ENCODE data around the gene TBC1D2B. TPM values are rescaled to one million over a fixed set of nuclear protein-coding genes. Genes with fewer than 3 reads are reported as not detected.
A peak's percentile ranks its signal among the peaks of the same experiment; 100 is the strongest.
"Not testable (repeated sequence)": the region's sequence is repeated elsewhere in the genome, so short reads cannot be mapped to it uniquely, and the experiment has no call there.

The TBC1D2B gene
- total RNA-seq, 1 donor from 2014 or later, result 13.8 TPM

- H3K4me1 Mint-ChIP-seq (ENCODE audit: unreplicated experiment), result no peaks in the 10 kb centered on the region
- DNase-seq (ENCODE audit: low spot score), result peak; percentile 86
- no peak overlapping the region for H3K27ac Mint-ChIP-seq (ENCODE audit: unreplicated experiment)
- H3K9me3 Mint-ChIP-seq (ENCODE audit: unreplicated experiment), result no peaks in the 10 kb centered on the region
- H3K36me3 Mint-ChIP-seq (ENCODE audit: low read depth, unreplicated experiment), result no peaks in the 10 kb centered on the region
- TF ChIP-seq, protein P1, sequence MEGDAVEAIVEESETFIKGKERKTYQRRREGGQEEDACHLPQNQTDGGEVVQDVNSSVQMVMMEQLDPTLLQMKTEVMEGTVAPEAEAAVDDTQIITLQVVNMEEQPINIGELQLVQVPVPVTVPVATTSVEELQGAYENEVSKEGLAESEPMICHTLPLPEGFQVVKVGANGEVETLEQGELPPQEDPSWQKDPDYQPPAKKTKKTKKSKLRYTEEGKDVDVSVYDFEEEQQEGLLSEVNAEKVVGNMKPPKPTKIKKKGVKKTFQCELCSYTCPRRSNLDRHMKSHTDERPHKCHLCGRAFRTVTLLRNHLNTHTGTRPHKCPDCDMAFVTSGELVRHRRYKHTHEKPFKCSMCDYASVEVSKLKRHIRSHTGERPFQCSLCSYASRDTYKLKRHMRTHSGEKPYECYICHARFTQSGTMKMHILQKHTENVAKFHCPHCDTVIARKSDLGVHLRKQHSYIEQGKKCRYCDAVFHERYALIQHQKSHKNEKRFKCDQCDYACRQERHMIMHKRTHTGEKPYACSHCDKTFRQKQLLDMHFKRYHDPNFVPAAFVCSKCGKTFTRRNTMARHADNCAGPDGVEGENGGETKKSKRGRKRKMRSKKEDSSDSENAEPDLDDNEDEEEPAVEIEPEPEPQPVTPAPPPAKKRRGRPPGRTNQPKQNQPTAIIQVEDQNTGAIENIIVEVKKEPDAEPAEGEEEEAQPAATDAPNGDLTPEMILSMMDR (IDR thresholded peaks at IDR 0.05; ENCODE audit: unreplicated experiment), result peak; percentile 90
- no peak overlapping the region for H3K4me3 Mint-ChIP-seq (ENCODE audit: unreplicated experiment)
- H3K27me3 Mint-ChIP-seq (ENCODE audit: unreplicated experiment), result no peaks in the 10 kb centered on the region
Measured at GRCh38 chr15:77959432-77959879, 118.1 kb downstream of the TBC1D2B start.

DNA sequence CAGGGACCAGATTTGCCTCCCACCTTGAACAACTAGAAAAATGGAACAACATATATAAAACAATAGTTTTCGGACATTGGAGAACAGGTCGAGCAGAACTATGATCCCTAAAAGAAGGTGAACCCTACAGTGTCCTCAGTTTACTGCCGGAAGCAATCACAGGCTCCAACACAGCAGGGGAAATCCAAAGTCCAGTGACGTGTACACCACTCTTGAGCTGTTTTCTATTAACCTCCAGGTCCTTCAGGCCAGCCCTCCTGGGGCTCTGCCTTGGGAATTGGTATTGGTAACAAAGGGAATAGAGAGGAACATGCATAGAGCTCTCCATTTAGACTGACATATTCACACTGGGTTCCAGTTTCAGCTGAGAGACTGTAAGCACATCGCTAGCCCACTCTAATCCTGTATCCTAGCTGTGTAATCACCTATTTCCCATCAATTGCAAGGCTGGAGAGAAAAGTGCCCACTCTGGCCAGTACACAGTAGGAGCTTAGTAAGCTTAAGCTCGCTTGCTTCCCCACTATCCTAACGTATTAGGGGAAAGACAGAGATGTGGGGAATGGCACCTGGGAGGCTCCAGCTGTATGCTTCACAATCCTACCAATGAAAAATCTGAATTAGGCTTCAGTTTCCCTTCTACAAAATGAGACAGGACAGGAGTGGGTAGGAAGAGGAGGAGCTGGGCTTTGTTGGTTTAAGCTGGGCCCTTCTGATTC is 118.6 kb downstream of the TBC1D2B start:
- H3K36me3 Mint-ChIP-seq (ENCODE audit: low read depth, unreplicated experiment); H3K9me3 Mint-ChIP-seq (ENCODE audit: unreplicated experiment): not testable (repeated sequence)

DNA sequence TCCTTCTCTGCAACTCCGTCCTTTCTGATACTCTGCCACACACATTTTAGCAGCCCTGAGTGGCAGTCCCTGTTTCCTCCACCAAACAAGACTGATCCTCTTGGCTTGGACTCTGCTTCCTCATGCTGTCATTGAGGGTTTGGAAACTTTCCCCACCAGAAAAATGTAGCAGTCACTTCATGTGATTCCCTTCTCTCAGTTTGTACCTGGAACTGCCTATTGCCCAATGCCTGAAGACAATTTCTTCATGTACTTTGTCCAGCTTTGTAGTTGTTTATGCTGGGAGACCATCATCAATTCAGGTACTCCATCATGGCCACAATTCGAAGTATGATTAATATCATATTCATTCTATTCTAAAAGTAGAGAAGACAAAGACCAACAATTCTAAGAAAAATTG is 119.5 kb downstream of the TBC1D2B start:
- H3K27me3 Mint-ChIP-seq (ENCODE audit: unreplicated experiment); DNase-seq (ENCODE audit: low spot score); H3K9me3 Mint-ChIP-seq (ENCODE audit: unreplicated experiment); H3K4me3 Mint-ChIP-seq (ENCODE audit: unreplicated experiment); H3K36me3 Mint-ChIP-seq (ENCODE audit: low read depth, unreplicated experiment); H3K27ac Mint-ChIP-seq (ENCODE audit: unreplicated experiment); H3K4me1 Mint-ChIP-seq (ENCODE audit: unreplicated experiment): not testable (repeated sequence)

More for the DNA sequence above, 118.6 kb downstream of the TBC1D2B start:
- not testable (repeated sequence) for H3K4me3 Mint-ChIP-seq (ENCODE audit: unreplicated experiment); H3K4me1 Mint-ChIP-seq (ENCODE audit: unreplicated experiment); H3K27me3 Mint-ChIP-seq (ENCODE audit: unreplicated experiment); DNase-seq (ENCODE audit: low spot score); H3K27ac Mint-ChIP-seq (ENCODE audit: unreplicated experiment)

DNA sequence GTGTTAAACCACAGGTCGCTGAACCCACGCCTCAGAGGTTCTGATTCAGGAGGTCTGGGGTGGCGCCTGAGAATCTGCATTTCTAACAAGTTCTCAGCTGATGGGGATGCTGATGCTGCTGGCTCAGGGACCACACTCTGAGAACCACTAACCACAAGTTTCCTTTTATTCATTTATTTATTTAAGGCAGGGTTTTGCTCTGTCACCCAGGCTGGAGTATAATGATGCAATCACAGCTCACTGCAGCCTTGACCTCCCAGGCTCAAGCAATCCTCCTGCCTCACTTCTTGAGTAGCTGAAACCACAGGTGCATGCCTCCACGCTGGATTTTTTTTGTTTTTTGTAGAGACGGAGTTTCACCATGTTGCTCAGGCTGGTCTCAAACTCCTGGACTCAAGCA is 123.6 kb downstream of the TBC1D2B start:
- not testable (repeated sequence) for DNase-seq (ENCODE audit: low spot score); H3K9me3 Mint-ChIP-seq (ENCODE audit: unreplicated experiment); H3K27me3 Mint-ChIP-seq (ENCODE audit: unreplicated experiment); H3K36me3 Mint-ChIP-seq (ENCODE audit: low read depth, unreplicated experiment); H3K27ac Mint-ChIP-seq (ENCODE audit: unreplicated experiment); H3K4me3 Mint-ChIP-seq (ENCODE audit: unreplicated experiment); H3K4me1 Mint-ChIP-seq (ENCODE audit: unreplicated experiment)

- not testable (repeated sequence) for H3K27me3 Mint-ChIP-seq (ENCODE audit: unreplicated experiment); H3K9me3 Mint-ChIP-seq (ENCODE audit: unreplicated experiment); H3K27ac Mint-ChIP-seq (ENCODE audit: unreplicated experiment); H3K36me3 Mint-ChIP-seq (ENCODE audit: low read depth, unreplicated experiment); H3K4me1 Mint-ChIP-seq (ENCODE audit: unreplicated experiment); H3K4me3 Mint-ChIP-seq (ENCODE audit: unreplicated experiment)
- DNase-seq (ENCODE audit: low spot score), result peak; percentile 46
Measured at GRCh38 chr15:77952928-77953446, 124.5 kb downstream of the TBC1D2B start.

DNA sequence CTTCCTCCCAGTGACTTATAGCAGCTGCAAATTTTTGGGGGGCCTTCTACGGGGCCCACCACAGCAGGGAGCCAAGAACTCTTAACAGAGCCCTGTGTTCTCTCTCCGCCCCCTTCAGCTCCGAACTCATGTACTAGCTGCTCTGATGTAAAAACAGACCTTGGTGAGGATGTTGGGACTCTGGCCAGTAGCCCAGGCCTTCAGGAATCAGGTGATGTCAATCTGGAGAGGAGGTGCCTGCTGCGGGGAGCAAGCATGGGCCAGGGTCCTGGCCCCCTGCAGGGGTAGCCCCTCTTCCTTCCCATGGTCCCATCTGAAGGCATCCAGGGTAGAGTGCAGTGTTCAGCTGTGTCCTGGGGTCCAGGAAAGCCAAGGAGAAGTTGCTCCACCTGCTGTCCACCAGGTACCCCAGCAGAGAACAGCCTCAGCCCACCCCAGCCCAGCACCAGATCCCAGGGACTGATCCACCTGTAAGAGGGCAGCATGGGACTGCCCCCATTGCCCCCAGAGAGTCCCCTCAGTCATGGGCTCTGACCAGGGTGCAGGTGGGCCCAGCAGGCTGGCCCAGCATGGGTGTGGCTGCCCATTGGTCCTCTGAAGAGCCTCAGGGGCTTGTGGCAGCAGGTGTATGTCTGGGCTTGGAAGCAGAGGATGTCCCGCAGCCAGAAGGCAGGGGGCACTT is 126.3 kb downstream of the TBC1D2B start:
- H3K4me3 Mint-ChIP-seq (ENCODE audit: unreplicated experiment); H3K27me3 Mint-ChIP-seq (ENCODE audit: unreplicated experiment); DNase-seq (ENCODE audit: low spot score); H3K9me3 Mint-ChIP-seq (ENCODE audit: unreplicated experiment); H3K27ac Mint-ChIP-seq (ENCODE audit: unreplicated experiment); H3K36me3 Mint-ChIP-seq (ENCODE audit: low read depth, unreplicated experiment); H3K4me1 Mint-ChIP-seq (ENCODE audit: unreplicated experiment): not testable (repeated sequence)

GRCh38 chr15:77950470-77950869 is 127.0 kb downstream of the TBC1D2B start:
- H3K9me3 Mint-ChIP-seq (ENCODE audit: unreplicated experiment); H3K36me3 Mint-ChIP-seq (ENCODE audit: low read depth, unreplicated experiment); H3K4me1 Mint-ChIP-seq (ENCODE audit: unreplicated experiment); DNase-seq (ENCODE audit: low spot score); H3K27me3 Mint-ChIP-seq (ENCODE audit: unreplicated experiment); H3K4me3 Mint-ChIP-seq (ENCODE audit: unreplicated experiment); H3K27ac Mint-ChIP-seq (ENCODE audit: unreplicated experiment): not testable (repeated sequence)

DNA sequence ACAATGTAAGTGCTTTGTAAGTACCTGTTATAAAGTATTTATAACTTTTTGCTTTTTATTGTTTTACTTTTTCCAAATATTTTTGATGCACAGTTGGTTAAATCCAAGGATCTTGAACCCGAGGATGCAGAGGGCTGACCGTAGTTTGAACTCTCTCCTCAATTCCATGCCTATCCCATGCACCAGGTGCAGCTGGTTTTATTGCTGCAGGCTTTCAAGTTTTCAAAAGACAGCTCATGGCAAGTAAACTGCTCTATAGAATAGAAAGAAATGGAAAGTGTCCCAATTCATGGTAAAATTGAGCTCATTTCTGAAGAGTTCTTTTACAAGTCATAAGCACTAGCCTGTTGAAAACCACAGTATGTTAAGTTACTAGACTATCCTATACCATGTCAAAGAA is 131.9 kb downstream of the TBC1D2B start:
- Mint-ChIP-seq H3K4me1 (ENCODE audit: unreplicated experiment) (peaks cover 14% of the 10 kb centered on the region), H3K9me3 (ENCODE audit: unreplicated experiment) (no peaks in the 10 kb centered on the region), H3K4me3 (ENCODE audit: unreplicated experiment) (no peak overlapping the region)

More for the DNA sequence above, 131.9 kb downstream of the TBC1D2B start:
- no peak for DNase-seq (ENCODE audit: low spot score)
- TF ChIP-seq, protein P1 (IDR thresholded peaks at IDR 0.05; ENCODE audit: unreplicated experiment), result no peak
- no peak overlapping the region for H3K27ac Mint-ChIP-seq (ENCODE audit: unreplicated experiment)
- peaks cover 8% of the 10 kb centered on the region for H3K27me3 Mint-ChIP-seq (ENCODE audit: unreplicated experiment)
- H3K36me3 Mint-ChIP-seq (ENCODE audit: low read depth, unreplicated experiment), result no peaks in the 10 kb centered on the region
